HL-60/S4 treated with phorbol 12-myristate 13-acetate at 8.2 ng/mL for 4 days and 3 days (cell line): ENCODE results near the gene AIP.
"Not testable (repeated sequence)": the region's sequence is repeated elsewhere in the genome, so short reads cannot be mapped to it uniquely, and the experiment has no call there.

ENCODE experiments used
- in situ Hi-C: fragments of 300-500 bp; cut with MboI; formaldehyde crosslinking; loops from 2 replicates; pipeline ENCODE4 v1.15.0; 2022; ENCODE audit warnings: low sequenced_read_pairs

The AIP gene

DNA sequence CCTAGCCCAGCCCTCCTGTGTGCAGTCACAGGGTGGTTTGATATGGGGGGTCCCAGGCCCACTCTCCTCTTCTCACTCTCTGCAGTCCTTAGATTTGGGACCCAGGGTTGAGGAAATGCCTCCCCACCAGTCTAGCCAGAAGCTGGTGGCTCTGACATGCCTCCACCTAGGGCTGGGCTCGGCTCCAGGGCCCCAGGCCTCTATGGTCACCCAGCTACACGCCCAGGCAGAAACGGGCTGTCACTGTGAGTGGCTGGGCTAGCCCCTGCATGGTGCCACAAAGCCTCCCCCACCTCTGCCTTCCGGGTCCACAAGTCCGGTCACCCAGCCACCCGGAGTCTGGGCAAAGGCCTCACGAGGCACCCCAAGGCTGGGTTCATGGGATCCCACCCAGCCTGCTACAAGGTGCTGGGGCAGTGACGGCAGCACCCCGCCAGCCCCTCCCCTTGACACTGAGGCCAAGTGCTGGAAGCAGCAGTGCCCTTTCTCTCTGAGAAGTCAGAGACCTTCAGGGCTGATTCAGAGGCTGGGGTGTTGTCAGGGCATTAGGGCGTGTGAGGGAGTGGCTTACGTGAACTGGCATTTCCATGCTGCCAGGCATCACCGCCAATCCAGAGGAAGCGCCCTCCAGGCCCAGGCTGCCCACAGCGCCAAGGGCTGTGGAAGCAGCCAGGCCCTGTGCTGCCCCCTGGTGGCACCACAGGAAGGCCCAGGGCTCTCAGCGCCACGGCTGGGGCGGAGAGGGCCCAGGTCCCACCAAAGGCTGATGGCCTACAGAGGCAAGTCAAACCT is 23.0 kb downstream of the AIP start:
- in situ Hi-C loops = no loop called here

DNA sequence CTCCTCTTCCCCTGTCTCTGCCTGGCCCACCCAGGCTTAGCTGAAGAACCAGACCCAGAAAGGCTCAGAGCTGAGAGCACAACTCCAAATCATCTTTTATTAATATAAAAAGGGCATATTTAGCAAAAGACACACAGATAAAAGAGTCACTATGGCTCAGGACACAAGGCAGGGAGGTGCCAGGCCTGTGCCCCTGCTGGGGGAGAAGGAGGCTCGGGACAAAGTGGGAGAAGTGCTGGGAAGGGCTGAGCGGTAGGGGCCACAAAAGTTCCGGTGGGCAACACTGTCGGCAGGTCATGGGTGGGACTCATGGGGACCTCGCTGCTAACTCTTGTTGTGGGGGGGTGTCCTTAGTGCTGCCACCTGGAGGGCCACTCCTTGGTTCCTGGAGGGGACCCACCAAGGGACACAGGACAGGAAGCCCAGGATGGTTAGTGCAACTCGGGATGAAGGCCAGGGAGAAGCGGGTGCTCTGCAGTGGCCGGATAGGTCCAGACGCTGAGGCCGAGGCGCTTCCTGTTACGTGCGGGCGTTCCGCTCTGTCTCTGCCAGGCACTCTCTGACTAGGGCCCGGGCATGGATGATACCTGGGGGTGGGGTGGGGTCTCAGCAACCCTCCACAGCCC is 23.7 kb downstream of the AIP start:
- in situ Hi-C loops = no loop called here

DNA sequence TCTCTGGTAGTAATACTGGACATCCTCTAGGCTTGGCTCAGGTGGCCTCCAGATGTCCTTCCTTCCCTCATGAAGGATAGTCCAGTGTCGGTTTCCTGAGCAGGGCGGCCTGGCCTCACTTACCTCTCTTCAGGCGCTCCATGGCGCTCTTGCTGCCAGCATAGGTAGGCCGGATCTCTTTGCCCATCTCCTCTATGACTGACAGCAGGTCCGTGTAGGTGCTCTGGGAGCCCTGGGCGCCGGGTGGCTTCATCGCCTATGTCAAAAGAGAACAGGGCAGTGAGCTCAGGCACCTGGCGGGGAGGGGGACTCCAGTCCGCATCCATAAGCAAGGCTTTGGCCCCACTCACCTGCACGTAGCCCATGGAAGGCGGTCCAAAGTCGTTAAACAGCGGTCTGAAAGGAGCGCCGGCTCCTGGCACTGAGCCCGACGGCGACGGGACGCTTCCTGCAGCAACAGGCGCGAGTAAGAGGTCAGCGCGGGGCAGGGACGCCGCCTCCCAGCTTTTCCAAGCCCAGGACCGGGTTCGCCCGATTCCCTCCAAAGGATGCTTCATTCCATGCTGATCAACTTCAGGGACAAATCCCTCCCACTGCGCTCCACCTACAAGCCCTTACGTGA is 24.5 kb downstream of the AIP start:
- in situ Hi-C loops = no loop called here

DNA sequence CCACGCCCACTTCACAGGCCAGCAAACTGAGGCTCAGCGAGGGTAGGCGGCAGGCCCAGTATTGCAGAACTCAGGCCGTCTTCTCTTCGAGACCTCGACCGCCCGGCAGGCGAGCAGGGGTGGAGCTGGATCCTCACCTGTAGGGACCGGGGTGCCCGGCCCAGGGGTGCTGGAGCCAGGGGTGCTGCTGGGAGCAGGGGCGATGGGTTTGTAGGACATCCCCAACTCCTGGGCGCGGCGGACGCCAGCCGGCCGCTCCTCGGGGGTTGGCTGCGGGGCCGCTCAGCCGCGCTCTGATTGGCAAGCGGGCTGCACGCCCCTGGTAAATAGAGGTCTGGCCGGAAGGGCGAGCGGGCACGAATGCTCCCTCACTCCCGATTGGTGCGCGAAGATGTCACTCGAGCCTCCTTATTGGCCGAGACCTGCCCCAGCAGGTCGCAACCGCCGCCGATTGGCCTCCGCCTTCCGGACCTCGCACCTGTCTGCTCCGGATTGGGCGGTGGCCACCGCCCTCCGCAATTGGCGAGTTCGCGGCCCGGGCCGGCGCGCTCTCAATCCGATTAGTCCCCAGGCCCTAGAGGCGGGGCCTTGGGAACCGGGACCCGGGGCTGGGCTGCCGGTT is 25.1 kb downstream of the AIP start, which contains the start of gene CDK2AP2:
Gene CDK2AP2 (minus strand): TSS at position 299 of the 622 bp plus-strand sequence. CDS start 80 bp downstream, at position 219.
- in situ Hi-C loops = no loop called here

DNA sequence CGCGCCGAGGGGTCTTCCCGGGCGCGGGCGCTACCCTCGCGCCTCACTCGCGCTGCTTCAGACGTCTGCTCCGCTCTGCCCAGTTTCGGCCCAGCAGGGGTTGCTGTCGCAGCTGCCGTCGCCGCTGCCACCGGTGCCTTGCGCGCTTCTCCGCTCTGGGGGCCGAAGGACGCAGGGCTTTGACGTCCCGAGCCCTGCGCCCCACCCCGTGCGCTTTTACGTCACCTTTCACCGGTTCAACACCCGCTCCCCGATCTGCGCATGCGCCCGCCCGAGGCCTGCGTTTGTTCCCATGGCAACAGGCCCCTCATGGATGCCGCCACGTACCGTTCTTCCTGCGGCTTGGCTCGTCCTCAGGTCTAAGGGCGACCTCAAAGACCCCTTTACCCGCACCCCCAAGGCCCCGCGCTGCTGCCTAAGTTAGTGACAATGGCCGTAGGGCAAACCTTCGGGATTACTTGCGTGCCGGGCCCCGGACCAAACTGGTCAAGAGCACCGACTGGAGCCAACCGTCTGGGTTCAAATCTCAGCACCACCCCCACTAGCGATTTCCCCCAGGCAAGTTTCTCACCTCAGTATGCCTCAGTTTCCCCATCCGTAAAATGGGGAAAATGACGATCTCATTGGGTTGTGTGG is 25.8 kb downstream of the AIP start:
- in situ Hi-C loops = no loop called here

DNA sequence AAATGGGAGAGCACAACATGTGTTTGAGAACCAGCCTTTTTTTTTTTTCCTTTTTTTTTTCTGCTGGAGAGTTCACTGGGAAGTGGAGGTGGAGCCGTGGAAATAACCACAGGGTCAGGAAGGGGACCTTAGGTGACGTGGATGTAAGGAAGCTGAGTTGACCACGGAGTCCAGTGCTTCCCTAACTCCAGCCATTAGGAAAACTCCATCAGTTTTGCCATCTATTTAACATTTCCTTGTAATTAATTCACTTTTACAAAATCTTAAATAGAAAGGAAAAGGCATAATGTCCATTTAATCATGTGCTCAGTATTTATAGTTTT is 27.2 kb downstream of the AIP start:
- in situ Hi-C loops = no loop called here

DNA sequence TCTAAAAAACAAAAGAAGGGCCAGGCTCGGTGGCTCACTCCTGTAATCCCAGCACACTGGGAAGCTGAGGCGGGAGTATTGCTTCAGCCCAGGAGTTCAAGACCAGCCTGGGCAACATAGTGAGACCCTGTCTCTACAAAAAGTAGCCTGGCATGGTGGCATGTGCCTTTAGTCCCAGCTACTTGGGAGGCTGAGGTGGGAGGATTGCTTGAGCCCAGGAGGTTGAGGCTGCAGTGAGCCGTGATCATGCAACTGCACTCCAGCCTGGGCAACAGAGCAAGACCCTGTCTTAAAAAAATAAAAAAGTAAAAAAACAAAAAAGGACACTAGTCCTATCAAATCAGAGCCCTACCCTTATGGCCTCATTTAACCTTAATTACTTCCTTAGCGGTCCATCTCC is 28.7 kb downstream of the AIP start:
- in situ Hi-C loops = not testable (repeated sequence)

DNA sequence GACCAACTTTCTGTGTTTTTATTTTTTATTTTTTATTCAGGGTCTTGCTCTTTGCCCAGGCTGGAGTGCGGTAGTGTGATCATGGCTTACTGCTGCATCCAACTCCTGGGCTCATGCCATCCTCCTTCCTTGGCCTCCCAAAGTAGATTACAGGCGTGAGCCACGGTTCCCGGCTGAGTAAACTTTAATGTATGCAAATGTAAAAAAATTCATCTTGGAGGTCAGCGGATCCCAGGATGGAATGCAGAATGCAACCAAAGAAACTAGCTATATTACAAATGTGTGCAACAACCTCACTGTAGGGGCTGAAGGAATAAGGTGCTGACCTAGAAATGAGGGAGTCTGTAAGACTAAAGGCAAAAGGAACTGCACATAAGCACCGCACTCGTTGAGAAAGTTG is 31.3 kb downstream of the AIP start:
- in situ Hi-C loops = no loop called here

DNA sequence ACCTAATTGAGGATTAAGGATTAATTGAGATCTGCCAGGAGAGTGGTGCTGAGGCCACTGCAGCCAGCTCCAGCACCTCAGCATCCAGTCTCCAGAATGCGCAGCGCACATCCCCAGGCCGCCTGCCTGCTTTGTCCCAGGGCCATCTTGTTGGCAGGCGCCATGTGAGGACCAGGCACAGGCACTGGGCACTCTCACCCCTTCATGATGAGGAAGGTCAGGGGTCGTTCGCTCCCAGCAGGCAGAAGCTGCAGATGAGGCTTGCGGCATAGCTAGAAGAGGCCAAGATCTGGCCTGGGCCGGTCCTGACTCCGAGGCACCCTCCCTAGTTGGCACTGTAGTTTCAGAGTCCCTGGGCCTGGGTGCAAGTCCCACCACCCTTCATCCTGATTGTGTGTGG is 34.0 kb downstream of the AIP start:
- in situ Hi-C loops = no loop called here

DNA sequence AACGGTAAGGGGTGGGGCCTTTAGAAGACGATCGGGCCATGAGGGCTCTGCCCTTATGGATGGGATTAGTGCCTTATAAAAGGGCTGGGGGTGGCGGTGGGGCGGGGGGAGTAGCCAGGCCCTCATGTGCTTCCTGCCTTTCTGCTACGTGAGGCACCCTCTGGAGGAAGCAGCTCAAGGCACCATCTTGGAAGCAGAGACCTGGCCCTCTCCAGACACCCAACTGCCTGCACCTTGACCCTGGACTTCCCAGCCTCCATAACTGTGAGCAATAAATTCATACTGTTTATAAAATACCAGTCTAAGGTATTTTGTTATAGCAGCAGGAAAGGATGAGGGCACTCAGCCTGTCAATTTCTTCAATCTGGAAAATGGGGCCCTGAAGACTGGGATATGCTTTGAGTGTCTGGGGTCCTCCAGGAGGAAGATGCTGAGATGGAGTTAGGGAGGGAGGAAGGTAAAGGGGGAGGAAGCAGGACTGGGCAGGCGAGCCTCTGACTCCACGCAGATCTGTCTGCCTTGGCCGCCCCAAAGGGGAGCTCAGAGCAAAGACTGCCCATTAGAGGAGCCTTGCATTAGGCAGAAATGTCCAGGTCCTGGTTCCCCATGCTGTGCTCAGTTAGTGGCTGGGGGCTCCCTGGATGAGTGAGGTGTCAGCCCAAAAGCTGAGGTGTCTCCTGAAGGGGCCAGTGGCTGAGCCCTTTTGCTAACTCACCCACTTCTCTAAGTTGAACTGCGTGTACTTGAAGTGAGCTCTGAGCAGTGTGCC is 35.1 kb downstream of the AIP start:
- in situ Hi-C loops = no loop called here

DNA sequence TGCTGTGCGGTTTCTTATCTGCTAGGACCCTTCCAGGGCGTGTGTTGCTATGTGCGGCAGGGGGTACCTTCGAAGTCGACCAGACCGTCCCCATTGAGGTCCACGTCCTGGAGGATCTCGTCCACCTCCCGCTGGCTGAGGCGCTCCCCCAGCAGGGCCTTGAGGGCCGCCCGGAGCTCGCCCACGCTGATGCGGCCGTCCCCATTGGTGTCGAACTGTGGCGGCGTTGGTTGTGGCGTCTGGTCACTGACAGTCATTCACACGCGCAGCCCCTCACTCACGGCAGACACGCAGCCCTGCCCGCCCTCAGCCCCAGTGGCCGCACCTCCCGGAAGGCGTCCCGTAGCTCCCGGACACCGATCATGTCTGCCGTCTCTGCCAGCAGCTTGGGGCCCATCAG is 36.9 kb downstream of the AIP start:
- in situ Hi-C loops = no loop called here

DNA sequence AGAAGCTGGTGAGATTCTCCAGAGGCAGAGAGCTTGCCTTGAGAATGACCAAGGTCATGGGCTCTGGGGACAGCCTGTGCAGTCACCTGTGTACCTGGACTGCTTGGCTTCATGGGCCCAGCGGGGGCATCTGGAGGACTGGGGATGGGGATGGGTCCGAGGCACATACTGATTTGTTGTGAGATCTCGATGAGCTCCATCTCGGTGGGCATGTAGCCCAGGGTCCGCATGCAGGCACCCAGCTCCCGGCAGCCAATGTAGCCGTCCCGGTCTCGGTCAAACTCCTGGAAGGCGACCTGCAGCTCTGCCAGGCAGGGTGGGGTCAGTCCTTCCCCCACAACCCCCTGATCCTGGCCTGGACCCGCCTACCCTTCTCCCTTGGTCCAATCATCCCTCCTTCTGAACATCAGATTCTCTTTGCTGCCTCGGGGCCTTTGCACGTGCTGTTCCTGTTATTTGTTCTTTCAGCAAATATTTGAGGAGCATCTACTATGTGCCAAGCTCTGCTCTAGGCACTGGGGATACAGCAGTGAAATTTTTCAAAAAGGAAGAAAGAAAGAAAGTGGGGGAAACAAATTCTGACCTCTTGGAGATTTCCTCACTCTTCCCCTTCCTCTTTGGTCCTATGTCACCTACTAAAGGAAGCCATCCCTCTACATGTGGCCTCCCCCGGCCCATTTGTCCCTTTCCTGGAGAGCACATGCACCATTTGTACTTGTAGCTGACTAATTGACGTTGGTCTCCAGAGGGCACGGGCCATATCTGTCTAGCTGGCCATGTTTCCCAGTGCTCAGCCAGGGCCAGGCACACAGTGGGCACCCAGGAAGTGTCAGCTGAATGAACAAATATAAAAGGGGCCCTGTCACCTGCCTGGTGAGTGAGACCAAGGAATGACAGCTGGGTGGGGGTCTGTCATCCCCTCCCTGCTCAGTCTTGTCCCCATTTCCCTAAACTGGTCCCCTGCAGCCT is 38.3 kb downstream of the AIP start:
- in situ Hi-C loops = no loop called here

DNA sequence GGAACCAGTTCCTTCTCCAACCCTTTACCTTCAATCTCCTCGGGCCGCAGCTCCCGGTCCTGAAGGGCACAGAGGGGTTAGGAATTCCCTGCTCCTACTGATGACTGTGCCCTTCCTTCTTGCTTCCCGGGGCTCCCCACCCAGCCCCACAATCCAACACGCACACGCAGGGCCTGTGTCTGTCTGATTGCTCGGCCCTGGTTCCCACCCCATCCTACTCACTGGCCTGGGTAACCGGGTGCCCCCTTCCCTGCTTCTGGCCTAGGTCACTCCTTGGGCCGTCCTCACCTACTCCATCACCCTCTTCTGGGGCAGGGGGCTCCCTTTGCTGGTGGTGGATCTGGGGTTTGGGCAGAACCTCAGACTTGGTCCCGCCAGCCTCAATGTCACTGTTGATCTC is 39.1 kb downstream of the AIP start:
- in situ Hi-C loops = no loop called here

DNA sequence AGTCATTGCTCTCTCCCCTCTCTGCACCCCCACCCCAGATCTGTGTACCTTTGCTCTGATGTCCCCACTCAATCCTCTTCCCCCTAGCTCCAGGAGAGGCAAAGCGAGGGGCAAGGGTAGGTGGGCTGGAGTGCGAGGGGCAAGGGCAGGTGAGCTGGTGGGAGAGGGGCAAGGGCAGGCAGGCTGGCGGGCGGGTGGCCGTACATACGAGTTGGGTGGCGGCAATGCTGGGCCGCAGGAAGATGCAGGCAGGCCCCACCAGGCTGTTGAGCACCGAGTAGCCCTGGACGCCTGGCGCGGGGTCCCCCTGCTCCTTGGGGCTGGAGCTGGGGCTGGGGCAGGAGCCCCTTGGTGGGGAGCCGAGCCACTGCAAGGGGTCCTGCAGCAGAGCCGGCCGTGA is 39.5 kb downstream of the AIP start:
- in situ Hi-C loops = no loop called here

DNA sequence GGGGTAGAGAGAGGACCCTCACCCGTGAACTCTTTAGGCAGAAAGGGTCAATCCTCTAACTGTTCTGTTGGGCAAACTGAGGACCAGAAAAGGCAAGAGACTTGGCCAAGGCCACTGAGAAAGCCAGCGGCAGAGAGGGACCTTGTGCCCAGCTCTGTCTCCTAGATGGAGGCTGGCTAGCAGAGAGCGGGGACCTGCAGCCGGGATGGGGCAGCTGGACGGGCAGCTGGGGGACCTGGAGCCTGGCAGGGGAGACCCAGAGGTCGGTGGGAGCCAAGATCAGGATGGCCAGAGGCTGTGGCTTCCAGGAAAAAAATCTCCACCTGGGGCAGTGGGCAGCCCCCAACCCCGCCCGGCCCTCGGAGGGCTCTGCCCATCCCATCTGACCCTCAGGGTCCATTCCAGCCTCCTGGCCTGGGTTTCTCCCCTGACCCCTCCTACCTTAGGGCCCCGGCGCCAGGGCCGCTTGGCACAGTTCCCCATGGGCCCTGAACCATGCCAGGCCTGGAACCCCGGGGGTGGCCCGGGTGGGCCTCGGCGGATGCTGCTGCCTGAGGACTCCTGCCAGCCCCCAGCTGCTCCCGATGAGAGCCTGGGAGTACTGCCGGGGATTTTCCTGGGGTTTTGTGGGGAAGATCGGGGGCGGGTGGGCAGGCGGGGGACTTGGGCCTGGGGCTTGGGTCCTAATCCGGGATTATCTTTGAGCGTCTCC is 40.2 kb downstream of the AIP start, which contains the start of gene CABP2:
Gene CABP2 (minus strand): TSS at position 603 of the 712 bp plus-strand sequence. CDS start 120 bp downstream, at position 483.
- in situ Hi-C loops = no loop called here

DNA sequence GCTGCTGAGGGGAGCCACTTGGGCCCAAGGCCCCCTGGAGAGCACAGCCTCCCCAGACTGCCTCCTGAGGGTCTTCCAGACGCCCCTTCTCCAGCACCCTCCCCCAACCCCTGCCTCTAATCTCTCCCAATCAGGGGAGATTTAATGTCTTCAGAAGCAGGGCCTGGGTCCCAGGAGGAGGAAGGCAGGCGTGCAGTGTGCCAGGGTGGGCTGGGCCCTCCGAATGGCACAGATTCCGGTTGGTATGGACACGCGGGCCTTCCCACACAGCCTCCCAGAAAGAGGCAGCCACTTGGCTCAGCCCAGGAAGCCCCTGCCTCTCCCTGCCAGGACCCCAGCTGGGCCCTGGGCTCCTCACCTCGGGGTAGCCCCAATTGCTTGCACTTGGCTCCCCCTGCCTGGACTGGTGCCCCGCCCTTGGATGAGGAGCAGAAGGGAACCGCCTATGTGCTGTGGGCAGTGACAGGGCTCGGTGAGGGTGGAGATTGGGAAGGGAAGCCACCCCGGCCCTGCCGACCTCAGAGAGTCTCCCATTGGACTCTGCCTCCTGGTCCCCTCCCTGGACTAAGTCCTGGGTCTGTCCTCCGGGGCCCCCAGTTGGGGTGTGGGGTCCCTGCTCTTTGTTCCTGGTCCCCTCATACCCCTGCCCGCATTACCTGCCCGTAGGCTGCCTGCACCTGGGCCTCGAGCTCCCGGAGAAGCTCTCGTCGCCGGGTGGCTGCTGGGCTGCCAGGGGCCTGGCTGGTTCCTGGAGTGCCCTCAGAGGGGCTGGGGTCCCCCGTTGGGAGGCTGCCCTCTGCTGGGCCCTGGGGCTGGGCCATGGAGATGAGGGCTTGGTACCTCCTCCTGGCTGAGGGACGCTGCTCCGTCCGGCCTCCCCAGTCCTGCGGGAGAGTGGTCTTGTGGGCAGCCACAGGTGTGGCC is 41.0 kb downstream of the AIP start:
- in situ Hi-C loops = no loop called here

DNA sequence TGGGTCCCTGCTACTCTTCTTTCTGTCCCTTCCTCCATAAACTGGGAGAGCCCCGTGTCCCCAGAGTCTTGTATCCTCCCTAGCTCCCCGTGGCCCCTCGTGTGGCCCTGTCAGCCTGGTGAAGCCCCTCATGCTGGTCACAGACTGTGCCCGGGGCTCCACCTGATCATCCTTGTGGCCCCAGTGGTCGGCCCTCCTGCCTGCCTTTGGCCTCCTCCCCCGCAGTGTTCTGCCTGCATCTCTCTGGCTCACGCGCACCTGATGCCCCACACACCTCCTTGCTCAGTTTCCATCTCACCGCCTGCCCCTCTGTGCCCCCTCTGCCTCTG is 41.6 kb downstream of the AIP start:
- in situ Hi-C loops = no loop called here
